Stimulated activated CD4-positive, alpha-beta T cell treated with anti-CD3 and anti-CD28 coated beads, Interleukin-1b, Interleukin-23, amount 100 ng/mL, for 1 hour (primary cell): ENCODE measurements around the gene SYNE4.
"Not testable (repeated sequence)": the region's sequence is repeated elsewhere in the genome, so short reads cannot be mapped to it uniquely, and the experiment has no call there.

ENCODE experiments used
- DNase-seq, 2 donors: peaks; one replicate each; pipeline ENCODE4 v3.0.0-alpha.2; 2020; ENCODE audit warnings: low read depth in 2 of 2

The SYNE4 gene

DNA sequence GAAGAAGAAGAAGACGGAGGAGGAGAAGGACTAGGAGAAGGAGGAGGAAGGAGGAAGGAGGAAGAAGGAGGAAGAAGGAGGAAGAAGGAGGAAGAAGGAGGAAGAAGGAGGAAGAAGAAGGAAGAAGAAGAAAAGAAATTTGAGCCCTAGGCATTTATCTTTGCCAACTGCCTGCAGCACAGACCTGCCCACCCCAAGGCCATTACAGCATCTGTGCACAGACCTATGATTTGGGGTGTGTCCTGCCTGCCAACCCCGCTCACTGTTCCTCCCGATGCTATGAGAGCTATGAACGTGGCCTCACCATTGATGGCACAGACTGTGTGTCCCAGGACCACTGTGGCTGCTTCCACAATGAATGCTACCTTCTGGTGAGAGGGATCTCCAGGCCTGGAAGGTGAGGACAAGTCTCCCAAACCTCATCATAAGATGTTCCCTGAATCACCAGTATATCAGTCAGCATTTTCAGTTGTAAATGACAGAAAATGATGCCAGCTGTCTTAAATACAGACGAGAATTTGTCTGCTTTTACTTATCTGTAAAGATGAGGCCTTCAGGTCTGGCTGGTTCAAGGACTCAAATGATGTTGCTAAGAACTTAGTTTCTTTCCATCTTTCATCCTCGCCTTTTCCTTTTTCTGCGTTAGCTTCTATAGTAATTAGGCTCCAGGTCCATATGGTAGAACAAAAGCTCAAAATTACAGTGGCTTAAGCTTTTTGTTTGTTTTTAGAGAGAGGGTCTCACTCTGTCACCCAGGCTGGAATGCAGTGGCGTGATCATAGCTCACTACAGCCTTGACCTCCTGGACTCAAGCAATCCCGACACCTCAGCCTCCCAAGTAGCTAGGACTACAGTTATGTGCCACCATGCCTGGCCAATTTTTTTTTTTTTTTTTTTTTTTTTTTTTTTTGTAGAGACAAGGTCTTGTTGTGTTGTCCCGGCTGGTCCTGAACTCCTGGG, 17.6 kb downstream of the SYNE4 start:
- no peak for DNase-seq

DNA sequence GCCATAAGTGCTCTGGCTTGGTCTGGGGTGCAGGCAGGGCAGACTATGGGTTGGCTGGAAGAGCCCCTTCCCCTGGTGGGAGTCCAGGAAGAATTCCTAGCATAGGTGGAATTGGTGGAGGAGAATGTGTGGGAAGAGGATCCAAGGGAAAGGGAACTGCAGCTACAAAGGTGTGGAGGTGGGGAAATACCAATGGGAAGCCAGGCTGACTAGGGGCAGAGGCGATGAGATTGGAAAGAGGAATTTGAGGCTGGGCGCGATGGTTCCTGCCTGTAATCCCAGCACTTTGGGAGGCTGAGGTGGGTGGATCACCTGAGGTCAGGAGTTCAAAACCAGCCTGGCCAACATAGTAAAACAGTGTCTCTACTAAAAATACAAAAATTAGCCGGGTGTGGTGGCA, 18.5 kb downstream of the SYNE4 start:
- DNase-seq, result no peak

DNA sequence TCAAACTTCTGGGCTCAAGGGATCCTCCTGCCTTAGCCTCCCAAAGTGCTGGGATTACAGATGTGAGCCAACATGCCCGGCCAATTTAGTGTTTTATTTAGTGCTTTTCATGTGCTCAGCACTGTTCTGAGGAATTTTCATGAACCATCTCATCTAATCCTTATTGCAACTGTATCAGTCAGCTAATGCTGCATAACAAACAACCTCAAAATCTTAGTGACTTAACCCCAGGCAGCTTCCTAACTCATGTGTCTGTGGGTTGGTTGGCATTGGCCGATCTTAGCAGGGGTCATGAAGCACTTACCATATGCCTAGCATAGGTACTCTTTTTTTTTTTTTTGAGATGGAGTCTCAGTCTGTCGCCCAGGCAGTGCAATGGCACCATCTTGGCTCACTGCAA, 19.8 kb downstream of the SYNE4 start:
- no peak for DNase-seq

GRCh38 chr19:35987571-35987896, 21.1 kb downstream of the SYNE4 start:
- DNase-seq, result no peak

DNA sequence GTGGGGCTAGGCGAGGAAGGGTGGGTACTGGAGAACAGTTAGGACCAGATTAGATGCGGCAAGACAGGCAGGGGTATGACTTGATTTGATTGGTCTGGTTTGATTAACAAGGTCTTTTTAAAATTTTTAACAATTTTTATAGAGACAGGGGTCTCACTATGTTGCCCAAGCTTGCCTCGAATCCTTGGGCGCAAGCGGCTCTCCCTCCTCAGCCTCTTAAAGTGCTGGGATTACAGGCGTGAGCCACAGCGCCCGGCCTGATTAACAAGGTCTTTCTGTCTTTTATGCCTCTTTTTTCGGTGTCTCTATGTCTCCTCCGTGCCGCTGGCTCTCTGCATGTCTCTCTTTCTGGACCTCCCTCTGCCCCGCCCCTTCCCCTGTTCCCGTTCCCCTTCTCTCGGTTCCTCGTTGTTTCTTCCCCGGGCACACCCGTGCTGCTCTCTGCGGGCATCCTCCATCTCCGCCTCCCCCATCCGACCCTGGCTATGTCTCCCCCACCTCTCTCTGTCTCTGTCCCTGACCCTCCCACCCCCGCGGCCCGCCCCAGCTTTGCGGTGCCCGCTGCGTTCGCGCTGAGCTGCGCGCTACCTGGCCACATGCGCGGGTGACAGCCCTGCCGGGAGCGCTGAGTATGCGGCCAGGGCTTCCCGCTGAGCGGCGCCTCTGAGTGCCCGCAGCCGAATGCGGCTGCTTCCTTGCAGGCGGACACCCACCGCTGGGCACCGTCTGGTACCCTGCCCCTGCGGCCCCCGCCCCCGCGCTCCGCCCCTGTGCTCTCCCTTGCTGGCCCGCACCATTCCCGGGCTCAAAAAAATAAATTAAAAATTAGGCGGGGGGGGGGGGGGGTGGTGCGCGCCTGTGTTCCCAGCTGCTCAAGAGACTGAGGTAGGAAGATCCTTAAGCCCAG, 21.7 kb downstream of the SYNE4 start:
- DNase-seq, result no peak

- DNase-seq, result no peak
Measured at GRCh38 chr19:35986111-35986510, 22.5 kb downstream of the SYNE4 start.

DNA sequence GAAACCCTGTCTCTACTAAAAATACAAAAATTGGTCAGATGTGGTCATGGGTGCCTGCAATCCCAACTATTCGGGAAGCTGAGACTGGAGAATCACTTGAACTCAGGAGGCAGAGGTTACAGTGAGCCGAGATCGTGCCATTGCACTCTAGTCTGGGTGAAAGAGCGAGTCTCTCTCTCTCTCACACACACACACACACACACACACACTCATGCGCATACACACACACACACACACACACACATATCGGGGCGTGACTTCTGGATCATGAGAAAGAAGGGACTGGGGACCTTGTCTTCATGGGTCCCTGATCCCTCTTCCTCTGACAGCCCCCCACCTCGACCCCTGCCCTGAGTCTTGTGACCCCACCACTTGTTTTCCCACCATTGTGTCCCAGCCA, 25.4 kb downstream of the SYNE4 start:
- no peak for DNase-seq

- not testable (repeated sequence) for DNase-seq
Measured at GRCh38 chr19:35980997-35981396, 27.6 kb downstream of the SYNE4 start.

DNA sequence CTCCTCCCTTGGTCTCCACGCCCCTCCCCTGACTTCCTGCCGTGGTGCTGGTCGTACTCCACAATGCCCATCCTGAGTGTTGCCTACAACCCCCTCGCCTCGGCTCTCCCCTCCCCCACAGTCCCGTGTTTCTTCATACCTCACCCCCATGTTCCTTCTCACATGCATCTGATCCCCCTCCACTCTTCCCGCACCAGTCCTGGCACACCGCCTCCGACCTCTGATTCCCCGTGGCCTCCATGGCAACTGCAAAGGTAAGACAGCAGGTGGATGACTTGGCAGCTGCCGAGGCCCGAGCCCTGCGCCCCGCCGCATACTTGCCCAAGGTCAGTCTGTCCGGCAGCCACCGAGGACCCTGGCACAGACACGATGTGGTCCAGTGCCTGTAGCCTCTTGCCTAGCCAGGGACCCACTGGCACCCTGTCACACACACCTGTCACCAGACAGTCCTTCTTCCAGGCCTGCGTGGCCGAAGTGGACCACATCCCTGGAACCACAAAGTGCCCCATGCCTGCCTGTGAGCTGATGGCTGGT, 29.7 kb downstream of the SYNE4 start:
- DNase-seq, result no peak

DNA sequence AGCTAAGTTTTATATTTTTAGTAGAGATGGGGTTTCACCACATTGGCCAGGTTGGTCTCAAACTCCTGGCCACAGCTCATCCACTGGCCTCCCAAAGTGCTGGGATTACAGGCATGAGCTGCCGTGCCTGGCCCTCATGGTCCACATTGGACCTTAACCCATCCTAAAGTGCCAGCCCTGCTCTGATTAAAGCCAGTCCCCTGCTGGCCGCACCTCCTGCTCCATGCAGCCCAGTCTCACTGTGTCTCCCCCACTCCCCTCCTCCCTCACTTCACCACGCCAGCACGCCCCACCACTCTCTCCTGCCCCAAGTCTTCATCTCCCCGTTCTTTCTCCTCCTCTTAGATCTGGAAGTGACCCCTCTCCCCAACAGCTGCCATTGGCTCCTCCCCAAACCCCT, 30.3 kb downstream of the SYNE4 start:
- DNase-seq, result no peak

DNA sequence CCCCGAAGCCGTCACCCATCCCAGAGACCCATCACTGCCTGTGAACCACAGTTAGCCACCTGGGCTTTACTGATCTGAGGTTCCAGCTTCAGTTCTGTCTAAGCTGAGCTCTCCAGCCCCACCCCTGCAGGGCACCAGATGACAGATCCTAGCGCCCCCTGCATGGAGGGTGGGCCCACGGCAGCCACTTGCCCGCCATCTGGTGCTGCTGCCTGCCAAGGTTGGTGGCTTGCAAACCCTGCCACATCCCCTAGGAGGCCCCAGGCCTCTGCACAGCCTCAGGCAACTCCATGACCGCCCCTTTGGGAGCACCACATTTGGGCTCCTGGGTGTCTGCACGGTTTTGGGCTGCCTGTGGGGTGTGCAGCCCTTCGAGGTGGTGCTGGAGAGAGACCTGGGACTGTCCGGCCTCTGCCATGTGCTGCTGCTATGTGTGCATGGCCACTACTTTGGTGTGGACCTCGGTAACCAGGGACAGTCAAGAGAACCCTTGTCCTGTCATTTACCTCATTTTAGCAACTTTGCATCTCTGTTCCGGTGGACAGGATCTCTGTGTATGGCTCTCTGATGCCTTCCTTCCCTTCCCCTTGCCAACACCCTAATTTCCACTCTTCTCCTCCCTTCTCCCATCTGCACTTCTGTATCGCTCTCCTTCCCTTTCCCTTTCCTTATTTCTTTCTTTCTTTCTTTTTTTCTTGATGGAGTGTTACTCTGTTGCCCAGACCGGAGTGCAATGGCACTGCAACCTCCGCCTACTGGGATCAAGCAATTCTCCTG, 31.0 kb downstream of the SYNE4 start:
- DNase-seq, result no peak

DNA sequence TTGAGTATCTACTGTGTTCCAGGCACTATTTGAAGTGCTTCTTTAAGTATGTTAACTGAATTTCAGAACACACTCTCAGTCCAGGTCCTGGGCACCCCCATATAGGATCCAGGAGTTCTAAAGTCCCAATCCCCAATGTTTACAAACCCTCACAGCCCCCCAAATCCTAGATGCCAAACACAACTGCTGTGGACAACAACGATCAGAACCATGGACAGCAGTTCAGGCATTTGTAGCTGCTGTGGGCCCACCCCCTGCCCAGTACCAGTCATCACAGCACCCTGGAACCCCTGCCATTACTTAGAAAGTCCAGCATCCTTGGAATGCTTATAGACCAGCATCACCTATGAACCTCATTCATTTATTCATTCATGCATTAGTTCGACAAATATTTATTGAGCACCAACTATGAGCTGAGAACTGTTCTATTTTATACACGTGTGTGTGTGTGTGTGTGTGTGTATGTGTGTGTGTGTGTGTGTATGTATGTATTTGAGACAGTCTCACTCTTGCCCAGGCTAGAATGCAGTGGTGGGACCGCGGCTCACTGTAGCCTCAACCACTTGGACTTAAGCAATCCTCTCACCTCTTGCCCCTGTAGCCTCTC, 32.9 kb downstream of the SYNE4 start:
- DNase-seq, result no peak

- no peak for DNase-seq
Measured at GRCh38 chr19:35973487-35973886, 35.1 kb downstream of the SYNE4 start.

GRCh38 chr19:35966771-35967170, 41.8 kb downstream of the SYNE4 start:
- no peak for DNase-seq

GRCh38 chr19:35963514-35963913, 45.1 kb downstream of the SYNE4 start:
- DNase-seq, result no peak

- DNase-seq, result no peak
Measured at GRCh38 chr19:35960432-35960972, 48.1 kb downstream of the SYNE4 start.

DNA sequence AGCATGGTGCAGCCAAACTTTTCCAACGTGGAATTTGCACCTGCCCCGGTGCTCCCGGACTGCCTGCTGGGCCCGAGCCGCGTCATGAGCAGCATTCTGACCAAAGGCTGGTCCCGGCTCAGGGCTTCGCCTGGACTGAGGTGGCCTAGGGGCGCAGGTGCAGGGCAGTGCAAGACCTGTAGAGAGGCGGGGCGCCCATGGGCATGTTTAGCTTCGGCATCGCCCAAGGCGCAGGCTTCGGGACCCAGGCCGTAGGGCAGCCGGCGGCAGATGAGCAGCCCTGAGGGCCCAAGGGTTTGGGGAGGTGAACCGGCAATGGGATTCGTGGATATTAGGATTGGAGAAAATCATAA, 48.7 kb downstream of the SYNE4 start:
- no peak for DNase-seq

DNA sequence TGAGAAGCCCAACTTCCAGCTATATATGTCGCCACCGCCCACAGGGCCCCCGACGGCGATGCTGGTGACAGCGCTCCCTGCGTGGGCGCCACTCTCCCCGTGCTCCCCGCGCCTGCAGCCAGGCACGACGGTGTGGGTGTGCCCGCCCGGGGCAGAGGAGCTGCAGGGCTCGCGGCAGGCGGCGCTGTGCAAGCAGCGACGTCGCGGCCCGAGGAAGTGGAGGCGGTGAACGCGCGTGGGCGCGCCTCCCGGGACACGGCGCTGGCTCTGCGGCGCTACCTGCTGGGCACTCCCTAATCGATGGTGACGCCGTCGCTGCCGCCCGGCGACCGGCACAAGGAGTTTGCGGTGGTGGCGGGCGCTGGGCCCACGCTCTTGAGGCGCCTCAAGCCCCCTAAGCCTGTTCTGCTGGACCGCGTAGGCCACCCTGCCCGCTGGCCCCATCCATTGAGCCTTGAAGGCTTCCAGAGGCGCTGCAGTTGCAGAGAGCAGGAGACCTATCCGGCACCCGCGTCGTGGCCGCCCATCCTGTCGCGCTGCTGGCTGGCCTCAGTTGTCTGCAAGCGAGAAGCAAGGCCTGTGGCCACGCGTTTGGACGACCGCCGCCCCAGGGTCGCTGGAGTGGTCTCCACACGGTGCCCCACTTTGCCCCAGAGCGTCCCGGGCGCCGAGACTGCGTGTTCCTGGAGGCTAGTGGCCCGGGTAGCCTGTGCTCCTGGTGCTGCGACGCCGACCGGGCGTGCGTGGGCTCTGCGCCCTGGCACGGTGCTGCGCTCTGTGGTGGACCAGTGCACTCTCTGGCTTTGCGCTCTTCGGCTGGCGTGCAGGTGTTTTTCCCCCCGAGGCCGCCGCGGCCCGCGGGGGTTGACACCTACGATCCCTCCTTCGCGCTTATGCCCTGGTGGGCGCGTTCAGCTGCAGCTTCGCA, 49.3 kb downstream of the SYNE4 start:
- peak; percentile 54 to 69 for DNase-seq

DNA sequence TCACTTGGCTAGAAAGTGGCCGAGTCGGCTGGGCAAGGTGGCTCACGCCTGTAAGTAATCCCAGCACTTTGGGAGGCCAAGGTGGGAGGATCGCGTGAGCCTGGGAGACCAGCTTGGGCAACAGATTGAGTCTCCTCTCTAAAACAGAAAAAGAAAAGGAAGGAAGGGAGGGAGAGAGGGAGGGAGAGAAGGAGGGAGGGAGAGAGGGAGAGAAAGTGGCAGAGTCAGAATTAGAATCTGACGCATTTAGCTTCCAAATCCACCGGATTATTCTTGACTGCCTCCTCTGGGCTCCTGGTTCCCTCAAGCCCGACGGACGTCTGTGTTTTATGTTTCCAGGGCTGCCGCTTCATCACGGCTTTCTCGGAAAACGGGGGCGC, 50.0 kb downstream of the SYNE4 start:
- DNase-seq, result no peak

GRCh38 chr19:35957411-35957810, 51.2 kb downstream of the SYNE4 start:
- not testable (repeated sequence) for DNase-seq
